Kidney tubule cell (primary cell): ENCODE results near the gene OR56A1.

Source experiments
- DNase-seq: peaks from one replicate; pipeline ENCODE4 v3.0.0-alpha.2; 2018; ENCODE audit warnings: low spot score

Gene OR56A1

GRCh38 chr11:5989203-5989602 is 41.4 kb downstream of the OR56A1 start:
- no peak for DNase-seq

- DNase-seq, result no peak
Observed at GRCh38 chr11:5986885-5987284, 43.7 kb downstream of the OR56A1 start, which contains the start of gene OR52L1. TSS of gene OR52L1 (minus strand) at chr11:5986985. CDS start at chr11:5986930, 55 bp downstream.

- no peak for DNase-seq
Observed at GRCh38 chr11:5983443-5983842, 47.1 kb downstream of the OR56A1 start.

GRCh38 chr11:5973530-5973929 is 57.0 kb downstream of the OR56A1 start:
- DNase-seq, result no peak
